NCI-H2196 (cell line): ENCODE results near the gene PLXND1.
A peak's percentile ranks its signal among the peaks of the same experiment; 100 is the strongest.

Source experiments
- DNase-seq: peaks from one replicate; lab custom pipeline; 2025; ENCODE audit not compliant: unreplicated experiment; lab: John Stamatoyannopoulos, UW

PLXND1 gene

GRCh38 chr3:129602309-129602708 is 4.2 kb downstream of the PLXND1 start:
- DNase-seq, result no peak

DNA sequence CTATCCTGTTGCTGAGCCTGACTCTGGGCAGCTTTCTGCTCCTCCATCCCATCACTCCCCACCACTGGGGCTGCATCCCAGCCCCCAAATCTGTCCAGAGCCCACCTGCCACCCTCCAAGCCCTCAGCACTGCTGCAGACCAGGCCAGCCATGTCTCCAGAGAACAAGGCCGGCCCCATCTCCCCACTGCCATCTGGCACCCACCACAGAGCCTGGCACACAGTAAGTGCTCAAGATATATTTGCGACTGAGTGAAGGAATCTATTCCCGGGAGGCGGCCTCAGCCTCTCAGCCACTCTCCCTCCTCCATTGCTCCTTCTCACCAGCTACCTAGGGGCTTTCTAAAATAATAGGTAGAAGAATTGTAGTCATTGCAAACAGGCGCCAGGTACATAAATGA is 4.8 kb downstream of the PLXND1 start:
- no peak for DNase-seq

DNA sequence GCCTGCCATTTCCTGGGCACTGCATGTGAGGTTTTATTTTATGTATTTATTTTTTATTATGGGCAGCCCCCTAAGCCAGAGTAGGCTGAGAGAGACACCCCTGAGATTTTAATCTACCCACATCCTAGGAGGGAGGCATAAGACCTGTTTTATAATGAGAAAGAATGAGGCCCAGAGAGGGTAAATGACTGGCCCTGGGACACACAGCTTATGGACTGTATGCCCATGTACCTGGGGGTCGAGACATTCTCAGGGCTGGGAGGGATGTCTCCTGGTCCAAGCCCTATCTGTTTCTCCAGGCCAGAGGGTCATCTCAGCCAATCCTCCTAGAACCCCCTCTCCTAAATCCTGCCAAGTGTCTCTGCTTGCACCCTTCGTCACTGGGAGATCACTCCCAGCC is 6.1 kb downstream of the PLXND1 start:
- no peak for DNase-seq

DNA sequence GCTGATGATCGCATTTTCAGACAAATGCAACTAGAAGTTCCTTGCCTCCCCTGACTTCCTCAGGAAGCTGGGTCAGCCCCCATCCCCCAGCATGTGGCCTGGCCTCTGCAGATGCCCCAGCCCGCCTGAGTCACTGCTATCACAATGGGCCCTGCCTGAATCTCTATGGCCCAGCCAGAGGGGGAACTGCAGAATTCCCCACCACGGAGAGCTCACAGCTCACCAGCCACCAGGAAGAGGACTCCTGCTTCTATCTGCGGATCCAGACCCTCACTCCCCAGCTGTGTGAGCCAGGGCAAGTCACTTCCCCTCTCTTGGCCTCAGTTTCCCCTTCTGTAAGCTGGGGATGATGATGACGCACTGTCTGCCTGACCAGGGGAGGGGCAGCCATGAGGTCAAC is 6.9 kb downstream of the PLXND1 start:
- DNase-seq, result no peak

- DNase-seq, result no peak
These were observed 7.4 kb downstream of the PLXND1 start for GRCh38 chr3:129599073-129599472.

DNA sequence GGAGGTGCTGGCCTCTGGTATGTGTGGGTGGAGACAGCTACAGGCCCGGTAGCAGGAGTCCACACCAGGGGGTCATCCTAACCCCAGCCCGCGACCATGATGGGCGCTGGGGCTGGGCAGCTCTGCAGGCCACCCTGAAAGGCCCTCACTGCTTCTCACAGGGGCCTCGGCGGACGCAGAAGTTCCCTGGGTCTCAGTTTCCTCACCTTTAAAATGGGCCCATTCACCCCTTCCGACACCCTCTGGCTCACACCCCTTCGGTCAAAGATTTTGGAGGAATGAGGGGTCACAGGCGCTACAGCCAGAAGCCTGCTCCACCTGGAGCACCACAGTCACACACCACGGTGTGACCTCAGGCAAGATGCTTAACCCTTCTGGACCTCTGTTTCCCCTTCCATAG is 8.0 kb downstream of the PLXND1 start:
- no peak for DNase-seq

DNA sequence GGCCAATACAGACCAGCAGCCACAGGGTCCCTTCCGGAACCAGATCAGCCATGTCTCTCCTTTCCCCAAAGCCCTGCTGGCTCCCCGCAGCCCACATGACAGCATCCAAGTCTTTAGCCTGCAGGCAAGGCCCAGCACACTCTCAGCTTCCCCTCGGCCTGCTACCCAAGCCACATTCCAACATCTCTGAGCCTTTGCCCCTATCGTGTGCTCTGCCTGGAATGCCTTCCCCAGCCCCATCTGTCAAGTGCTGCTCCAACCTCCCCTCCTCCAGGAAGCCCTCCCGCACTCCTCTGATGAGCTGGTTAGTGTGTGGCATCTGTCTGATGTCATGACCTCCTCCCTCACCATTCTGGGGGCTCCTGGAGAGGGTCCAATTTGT is 8.5 kb downstream of the PLXND1 start:
- no peak for DNase-seq

GRCh38 chr3:129597087-129597999 is 9.1 kb downstream of the PLXND1 start:
- DNase-seq, result no peak

GRCh38 chr3:129596194-129597086 is 10.0 kb downstream of the PLXND1 start:
- DNase-seq, result no peak

- DNase-seq, result no peak
These were observed 10.8 kb downstream of the PLXND1 start for GRCh38 chr3:129595544-129596193.

GRCh38 chr3:129594907-129595390 is 11.5 kb downstream of the PLXND1 start:
- DNase-seq, result no peak

DNA sequence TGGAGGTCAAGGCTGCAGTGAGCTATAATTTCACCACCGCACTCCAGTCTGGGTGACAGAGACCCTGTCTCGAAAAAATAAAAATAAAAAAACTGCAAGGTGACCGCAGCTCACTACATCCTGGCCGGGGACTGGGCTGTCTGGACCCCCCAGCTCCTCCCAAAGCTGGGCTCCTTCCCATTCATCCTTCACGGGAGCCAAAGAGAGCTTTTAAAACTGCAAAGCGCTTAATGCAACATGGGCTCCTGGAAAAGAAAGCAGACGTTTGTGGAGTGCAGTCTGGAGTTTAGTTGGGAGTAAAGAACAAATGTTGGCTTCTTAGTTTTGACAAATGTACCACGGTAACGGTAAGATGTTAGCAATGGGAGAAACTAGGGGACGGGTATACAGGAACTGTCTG is 12.1 kb downstream of the PLXND1 start:
- DNase-seq, result no peak

DNA sequence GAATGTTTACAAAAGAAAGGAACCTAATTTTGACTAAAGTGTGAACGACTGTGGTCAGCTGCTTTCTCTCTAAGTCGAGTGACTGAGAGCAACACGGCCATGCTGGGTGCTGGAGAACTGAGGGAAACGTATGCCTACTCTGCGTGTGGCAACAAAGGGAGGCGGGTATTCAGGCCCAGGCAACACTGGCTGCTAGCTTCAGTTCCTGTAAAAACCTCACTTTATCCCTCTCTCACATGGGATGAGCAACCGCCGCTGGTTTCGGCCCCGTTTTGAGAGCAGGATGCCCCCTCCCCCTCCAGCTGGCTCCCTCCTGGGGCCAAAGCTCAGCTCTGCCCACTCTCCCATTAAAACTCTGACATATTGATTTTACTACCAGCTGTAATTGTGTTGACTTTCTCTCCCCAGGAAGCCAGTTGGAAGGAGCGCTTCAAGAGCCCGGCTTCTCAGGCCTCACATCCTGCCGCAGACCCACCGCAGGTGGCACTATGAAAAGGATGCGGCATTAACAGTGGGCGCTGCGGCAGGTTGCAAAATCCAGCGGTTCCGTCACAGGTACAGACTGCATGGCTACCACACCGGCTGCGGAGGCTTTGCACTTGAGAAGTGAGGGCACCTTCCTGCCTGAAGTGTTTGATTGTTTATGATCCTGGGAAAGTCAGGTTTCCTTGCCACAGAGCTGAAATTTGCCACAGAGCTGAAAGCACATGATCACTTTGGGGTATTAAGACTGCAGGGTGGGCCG is 12.7 kb downstream of the PLXND1 start:
- DNase-seq, result peak; percentile 89

DNA sequence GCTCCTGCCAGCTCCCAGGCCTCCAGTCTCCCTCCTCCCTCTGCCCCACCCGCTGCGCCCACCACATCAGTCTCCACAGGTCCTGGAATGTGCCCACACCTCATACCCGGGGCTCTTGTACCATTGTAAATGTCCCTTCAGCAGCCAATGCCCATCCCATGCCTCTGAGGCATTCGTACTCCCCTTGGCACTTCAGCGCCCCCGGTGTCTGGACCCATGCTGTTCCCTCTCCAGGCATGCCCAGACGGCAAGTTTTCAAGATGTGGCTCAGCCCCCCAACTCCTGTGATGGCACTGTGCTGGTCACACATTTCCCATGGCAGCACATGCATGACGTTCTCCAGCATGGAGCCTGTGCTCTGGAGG is 13.3 kb downstream of the PLXND1 start:
- DNase-seq, result no peak

- DNase-seq, result no peak
These were observed 13.9 kb downstream of the PLXND1 start for GRCh38 chr3:129592381-129593131.

DNA sequence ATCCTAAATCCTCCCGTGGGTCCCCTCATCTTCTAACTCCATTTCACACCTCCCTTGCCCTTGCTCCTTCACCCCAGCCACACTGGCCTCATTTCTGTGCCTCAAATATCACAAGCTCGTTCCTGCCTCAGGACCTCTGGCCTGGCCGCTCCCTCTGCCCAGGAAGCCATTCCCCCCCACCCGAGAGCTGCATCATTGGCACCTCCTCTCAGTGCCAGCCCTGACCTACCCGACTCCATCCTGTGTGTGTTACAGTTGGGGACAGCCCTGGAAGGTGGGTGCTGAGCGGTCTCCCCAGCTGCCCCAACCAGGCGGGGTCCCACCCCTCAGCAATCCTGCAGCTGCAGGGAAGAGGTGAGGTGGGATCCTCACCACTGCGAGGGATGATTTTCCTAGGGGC is 14.5 kb downstream of the PLXND1 start:
- DNase-seq, result no peak

- DNase-seq, result no peak
These were observed 16.3 kb downstream of the PLXND1 start for GRCh38 chr3:129590215-129590614.

GRCh38 chr3:129587566-129588210 is 18.8 kb downstream of the PLXND1 start:
- no peak for DNase-seq

GRCh38 chr3:129586746-129587430 is 19.6 kb downstream of the PLXND1 start:
- no peak for DNase-seq
